Adipocyte (in vitro differentiated cells): ENCODE data around the gene TM4SF20.
A peak's percentile ranks its signal among the peaks of the same experiment; 100 is the strongest.

ENCODE experiments used
- DNase-seq: peaks from one replicate; pipeline ENCODE4 v3.0.0-alpha.2; 2015; ENCODE audit warnings: low read depth
- H3K27me3 ChIP-seq: replicated peaks from 2 replicates; pipeline ENCODE4 v1.7.0; 2013; ENCODE audit warnings: mild to moderate bottlenecking, low read length, moderate library complexity; ENCODE audit not compliant: control insufficient read depth, insufficient read depth
- H3K36me3 ChIP-seq: 2 replicates; pipeline ENCODE4 v1.7.0; 2013; ENCODE audit warnings: low read length, mild to moderate bottlenecking, moderate library complexity; ENCODE audit not compliant: control insufficient read depth, insufficient read depth, severe bottlenecking
- H3K4me1 ChIP-seq: 2 replicates; pipeline ENCODE4 v1.7.0; 2013; ENCODE audit warnings: mild to moderate bottlenecking, low read length, moderate library complexity; ENCODE audit not compliant: control insufficient read depth, insufficient read depth
- H3K4me3 ChIP-seq: 2 replicates; pipeline ENCODE4 v1.7.0; 2013; ENCODE audit warnings: mild to moderate bottlenecking, low read length, moderate library complexity
- H3K9ac ChIP-seq: 2 replicates; pipeline ENCODE4 v1.7.0; 2013; ENCODE audit warnings: mild to moderate bottlenecking, low read length, moderate library complexity
- H3K9me3 ChIP-seq: 2 replicates; pipeline ENCODE4 v1.7.0; 2013; ENCODE audit warnings: mild to moderate bottlenecking, low read length, moderate library complexity; ENCODE audit not compliant: control insufficient read depth

Gene TM4SF20

DNA sequence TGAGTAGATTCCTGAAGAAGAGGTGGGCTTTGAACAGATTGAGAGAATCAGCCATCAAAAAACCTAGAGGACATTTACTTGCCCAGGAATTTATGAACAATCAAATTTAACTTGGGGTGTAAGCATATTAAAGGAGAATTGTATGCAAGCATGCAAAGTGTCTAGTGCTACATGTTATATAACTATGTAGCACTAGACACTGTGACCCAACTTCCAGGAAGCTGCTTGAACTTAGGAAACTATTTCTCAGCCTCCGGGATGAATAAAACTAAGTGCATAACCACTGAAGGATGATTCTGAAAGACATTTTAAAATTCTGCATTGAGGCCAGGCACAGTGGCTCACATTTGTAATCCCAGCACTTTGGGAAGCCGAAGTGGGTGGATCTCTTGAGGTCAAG lies 41.7 kb downstream of the TM4SF20 start:
- Histone ChIP-seq H3K9ac (no peak overlapping the region), H3K9me3 (no peaks in the 10 kb centered on the region), H3K4me1 (no peaks in the 10 kb centered on the region), H3K27me3 (no peaks in the 10 kb centered on the region), H3K4me3 (no peak overlapping the region), H3K36me3 (peaks cover 74% of the 10 kb centered on the region)
- DNase-seq = no peak

DNA sequence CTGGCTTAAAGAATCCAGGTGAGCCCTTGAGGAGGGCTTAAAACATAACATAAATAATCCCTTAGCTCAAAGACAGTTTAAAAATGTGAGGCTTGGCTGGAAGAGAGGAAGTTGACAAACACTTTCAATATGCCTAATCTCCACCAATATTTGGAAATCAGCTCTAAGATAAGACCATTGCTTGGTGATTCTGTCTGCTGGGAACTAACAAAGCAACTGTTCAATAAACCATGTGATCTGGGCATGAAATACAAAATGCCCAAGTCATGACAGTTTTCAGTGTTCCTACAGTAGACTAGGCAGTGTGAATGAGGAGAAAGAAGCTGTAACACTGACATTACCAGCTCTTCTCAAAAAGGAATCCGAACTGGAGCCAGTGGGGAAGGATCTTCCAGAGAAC lies 43.4 kb downstream of the TM4SF20 start:
- H3K9ac ChIP-seq = no peak overlapping the region
- no peak for DNase-seq
- no peaks in the 10 kb centered on the region for H3K9me3 ChIP-seq
- H3K4me3 ChIP-seq = no peak overlapping the region
- peaks cover 66% of the 10 kb centered on the region for H3K36me3 ChIP-seq
- H3K27me3 ChIP-seq = no peaks in the 10 kb centered on the region
- H3K4me1 ChIP-seq = no peaks in the 10 kb centered on the region

DNA sequence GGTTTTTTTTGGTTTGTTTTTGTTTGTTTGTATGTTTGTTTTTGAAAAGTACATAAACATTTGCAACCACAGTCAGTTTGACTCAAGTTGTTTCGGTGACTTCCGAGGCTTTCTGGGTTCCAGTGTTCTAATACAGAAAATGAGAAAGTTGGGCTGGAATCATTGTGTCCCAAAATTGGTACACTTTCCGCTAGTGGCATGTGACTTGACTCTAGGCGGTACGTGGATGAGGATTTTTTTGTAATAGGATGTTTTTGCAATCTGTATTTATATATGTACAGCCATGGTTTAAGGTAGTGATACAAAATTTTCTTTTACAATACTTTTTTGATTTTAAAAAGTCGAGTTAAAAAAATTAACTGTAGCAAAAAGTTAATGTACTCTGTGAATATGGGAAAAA lies 52.3 kb downstream of the TM4SF20 start:
- Histone ChIP-seq H3K9me3 (no peaks in the 10 kb centered on the region), H3K9ac (peak overlapping the region; percentile 93), H3K4me3 (peak overlapping the region; percentile 95)

DNA sequence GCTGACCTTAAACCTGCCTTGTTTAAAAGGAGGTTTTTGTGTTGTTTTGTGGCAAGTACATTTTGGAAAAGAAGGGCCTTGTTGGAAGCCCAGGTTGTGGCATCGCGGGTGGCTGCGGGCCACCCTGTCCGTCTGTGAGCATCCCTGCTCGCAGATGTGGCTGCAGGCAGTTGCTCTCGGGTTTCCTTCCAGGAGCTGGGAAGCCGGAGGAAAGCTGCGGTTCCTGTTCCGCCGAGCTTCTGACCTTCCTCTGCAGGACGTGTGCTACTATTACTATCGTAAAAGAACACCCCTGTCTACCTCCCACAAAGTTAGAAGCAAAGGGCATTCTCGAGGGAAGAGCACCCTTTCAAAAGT lies 53.3 kb downstream of the TM4SF20 start:
- Histone ChIP-seq H3K4me3 (peak overlapping the region; percentile 95), H3K9me3 (no peaks in the 10 kb centered on the region), H3K36me3 (peaks cover 3% of the 10 kb centered on the region), H3K4me1 (peaks cover 25% of the 10 kb centered on the region), H3K27me3 (no peaks in the 10 kb centered on the region), H3K9ac (peak overlapping the region; percentile 93)
- peak; percentile 70 for DNase-seq

More for the DNA sequence above, 52.3 kb downstream of the TM4SF20 start:
- peaks cover 7% of the 10 kb centered on the region for H3K36me3 ChIP-seq
- peaks cover 25% of the 10 kb centered on the region for H3K4me1 ChIP-seq
- peak; percentile 6 for DNase-seq
- H3K27me3 ChIP-seq = no peaks in the 10 kb centered on the region

DNA sequence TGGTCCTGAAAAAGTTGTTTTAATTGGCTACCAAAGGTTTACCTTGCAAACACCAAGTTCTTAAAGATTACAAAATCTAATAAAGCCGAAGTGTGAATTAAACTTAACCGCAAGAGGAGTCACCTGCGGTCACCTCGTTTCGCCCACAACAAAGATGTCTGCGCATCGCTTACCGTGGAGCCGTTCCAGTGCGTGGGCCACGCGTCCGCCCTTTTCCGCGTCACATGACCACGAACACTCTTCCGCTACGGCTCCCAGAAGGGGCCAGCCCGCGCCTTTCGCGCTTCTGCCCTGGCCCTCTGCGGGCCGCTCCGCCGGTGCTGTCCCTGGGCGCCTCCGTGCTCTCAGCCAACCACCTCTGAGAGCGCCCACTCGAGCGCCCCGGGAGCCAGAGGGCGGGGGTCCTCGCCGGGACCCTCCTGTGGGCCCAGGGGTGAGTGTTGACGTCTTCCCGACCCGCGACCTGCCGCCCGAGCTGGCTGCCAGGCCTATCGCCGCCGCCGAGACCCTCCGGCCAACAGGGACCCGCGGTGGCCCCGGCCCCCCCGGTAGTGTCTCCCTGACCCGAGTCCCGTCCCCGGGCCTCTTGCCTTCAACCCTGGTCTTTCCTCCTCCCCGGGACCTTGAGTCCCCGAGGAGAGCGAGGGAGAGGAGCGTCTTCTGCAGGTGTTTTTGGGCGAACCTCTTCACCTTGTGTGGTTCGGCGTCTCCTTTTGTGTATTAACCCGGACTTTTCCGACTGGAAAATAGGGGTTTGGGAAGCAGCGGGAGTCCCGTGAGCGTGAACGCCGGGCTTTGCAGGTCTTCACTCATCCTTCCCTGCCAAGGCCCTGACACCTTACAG lies 53.9 kb downstream of the TM4SF20 start, which contains the start of gene MFF:
TSS of gene MFF (plus strand) at position 257 of the 844 bp plus-strand sequence. CDS start 5,415 bp downstream, outside the sequence.
- H3K27me3 ChIP-seq = no peaks in the 10 kb centered on the region
- H3K36me3 ChIP-seq = no peaks in the 10 kb centered on the region
- peak within 1 kb of the TSS; percentile 93 for H3K9ac ChIP-seq
- peaks cover 25% of the 10 kb centered on the region for H3K4me1 ChIP-seq
- H3K9me3 ChIP-seq = no peaks in the 10 kb centered on the region
- peak; percentile 97 for DNase-seq
- peak within 1 kb of the TSS; percentile 95 for H3K4me3 ChIP-seq

DNA sequence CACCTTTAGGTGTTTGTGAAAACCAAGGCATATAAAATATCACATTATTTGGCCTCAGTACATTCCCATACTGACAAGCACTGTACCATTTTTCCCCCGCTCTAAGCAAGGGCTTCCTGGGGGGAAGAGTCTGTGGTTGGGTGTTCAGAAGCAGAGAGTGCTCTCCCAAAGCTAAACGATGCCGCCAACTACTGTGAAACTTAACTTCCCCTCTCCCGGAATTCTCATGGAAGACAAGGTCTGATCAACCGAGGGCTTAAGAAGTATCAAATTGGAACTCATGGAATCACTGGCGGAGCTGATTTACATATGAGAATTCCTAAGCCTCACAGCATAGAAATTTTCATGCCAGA lies 54.5 kb downstream of the TM4SF20 start:
- Histone ChIP-seq H3K9ac (peak overlapping the region; percentile 93), H3K9me3 (no peaks in the 10 kb centered on the region), H3K4me3 (peak overlapping the region; percentile 95), H3K36me3 (no peaks in the 10 kb centered on the region), H3K27me3 (no peaks in the 10 kb centered on the region), H3K4me1 (peaks cover 25% of the 10 kb centered on the region)
- DNase-seq = peak; percentile 57

DNA sequence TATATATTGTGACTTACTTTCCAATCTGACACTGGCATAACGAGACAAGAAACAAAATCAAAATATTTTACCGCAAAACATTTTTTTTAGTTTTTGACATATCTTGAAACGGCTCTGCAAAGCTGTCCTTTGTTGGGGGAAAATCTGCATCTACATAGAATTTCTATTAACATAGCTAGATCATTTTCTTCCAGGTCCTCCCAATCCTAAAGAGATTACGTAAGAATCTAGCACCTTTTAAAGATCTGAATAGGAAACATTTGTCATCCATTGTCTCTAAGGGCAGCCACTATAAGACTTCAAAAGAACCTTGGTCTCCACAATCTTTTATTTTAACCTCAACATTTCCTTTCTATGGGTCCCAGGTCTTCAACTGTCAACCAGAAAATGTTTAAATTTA lies 55.3 kb downstream of the TM4SF20 start:
- Histone ChIP-seq H3K4me3 (peak overlapping the region; percentile 95), H3K27me3 (no peaks in the 10 kb centered on the region), H3K36me3 (no peaks in the 10 kb centered on the region), H3K9ac (no peak overlapping the region), H3K9me3 (no peaks in the 10 kb centered on the region), H3K4me1 (peaks cover 23% of the 10 kb centered on the region)
- DNase-seq = no peak

DNA sequence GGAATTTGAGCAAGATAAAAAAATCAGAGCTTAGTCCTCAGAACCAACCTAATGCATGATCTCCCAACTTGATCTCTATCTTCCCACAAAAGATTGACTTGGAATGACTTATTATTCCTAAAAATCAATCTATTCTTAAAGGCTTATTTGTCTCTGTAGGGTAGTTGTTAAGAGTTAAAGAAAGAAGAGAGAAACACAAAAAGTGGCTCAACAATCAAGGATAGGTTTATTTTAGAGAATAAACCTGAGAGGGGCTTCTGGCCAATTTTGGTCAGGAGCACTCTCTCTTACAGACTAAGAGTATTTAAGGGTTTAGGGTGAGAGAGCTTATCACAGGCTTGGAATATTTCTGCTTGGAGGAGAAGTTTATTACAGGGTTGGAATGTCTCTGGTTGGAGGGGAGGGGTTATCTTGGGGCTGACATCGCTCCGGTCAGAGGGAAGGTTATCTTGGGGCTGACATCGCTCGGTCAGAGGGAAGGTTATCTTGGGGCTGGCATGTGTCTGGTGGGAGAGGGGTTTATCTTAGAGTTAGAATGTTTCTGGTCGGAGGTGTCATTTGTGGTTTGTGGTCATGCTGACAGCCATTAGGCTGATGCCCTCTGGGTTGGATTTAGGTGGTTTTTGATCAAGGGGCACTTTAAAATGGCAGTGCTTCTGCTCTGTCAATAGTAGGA lies 56.4 kb downstream of the TM4SF20 start:
- H3K9ac ChIP-seq = no peak overlapping the region
- no peaks in the 10 kb centered on the region for H3K27me3 ChIP-seq
- H3K9me3 ChIP-seq = no peaks in the 10 kb centered on the region
- H3K4me3 ChIP-seq = no peak overlapping the region
- no peak for DNase-seq
- peaks cover 18% of the 10 kb centered on the region for H3K4me1 ChIP-seq
- no peaks in the 10 kb centered on the region for H3K36me3 ChIP-seq

DNA sequence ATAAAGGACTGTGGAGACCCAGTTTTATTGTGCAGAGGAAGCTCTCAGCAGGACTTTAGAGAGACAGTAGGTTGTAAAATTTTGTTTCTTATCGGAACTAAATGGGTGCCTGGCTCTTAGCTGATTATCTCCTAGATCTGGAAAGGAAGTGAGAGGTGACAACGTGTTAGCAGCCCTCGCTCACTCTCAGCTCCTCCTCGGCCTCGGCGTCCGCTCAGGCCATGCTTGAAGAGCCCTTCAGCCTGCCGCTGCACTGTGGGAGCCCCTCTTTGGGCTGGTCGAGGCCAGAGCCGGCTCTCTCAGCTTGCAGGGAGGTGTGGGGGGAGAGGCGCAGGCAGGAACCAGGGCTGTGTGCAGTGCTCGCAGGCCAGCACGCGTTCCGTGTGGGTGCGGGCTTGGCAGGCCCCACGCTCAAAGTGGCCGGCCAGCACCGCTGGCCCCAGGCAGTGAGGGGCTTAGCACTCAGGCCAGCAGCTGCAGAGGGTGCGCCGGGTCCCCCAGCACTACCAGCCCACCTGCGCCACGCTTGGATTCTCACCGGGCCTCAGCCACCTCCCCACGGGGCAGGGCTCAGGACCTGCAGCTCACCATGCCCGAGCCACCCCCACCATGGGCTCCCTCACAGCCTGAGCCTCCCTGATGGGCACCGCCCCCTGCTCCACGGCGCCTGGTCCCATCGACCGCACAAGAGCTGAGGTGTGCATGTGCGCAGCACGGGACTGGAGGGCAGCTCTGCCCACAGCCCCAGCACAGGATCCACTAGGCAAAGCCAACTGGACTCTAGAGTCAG lies 58.6 kb downstream of the TM4SF20 start:
- H3K9me3 ChIP-seq = no peaks in the 10 kb centered on the region

DNA sequence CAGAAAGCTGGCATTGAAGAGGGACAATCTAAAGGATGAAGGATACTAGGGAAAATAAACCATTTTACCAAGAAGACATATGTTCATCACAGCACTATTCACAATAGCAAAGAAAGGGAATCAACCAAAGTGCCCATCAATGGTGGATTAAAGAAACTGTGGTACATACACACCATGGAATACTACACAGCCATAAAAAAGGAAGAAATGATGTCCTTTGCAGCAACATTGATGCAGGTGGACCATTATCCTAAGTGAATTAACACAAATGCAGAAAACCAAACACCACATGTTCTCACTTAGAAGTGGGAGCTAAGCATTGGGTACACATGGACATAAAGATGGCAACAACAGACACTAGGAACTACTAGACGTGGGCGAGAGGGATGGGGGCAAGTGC lies 61.3 kb downstream of the TM4SF20 start:
- Histone ChIP-seq H3K4me3 (no peak overlapping the region), H3K4me1 (no peaks in the 10 kb centered on the region), H3K27me3 (no peaks in the 10 kb centered on the region), H3K36me3 (no peaks in the 10 kb centered on the region), H3K9me3 (no peaks in the 10 kb centered on the region), H3K9ac (no peak overlapping the region)
- DNase-seq = no peak

More for the DNA sequence above, 58.6 kb downstream of the TM4SF20 start:
- no peak for DNase-seq
- Histone ChIP-seq H3K4me1 (peaks cover 4% of the 10 kb centered on the region), H3K27me3 (no peaks in the 10 kb centered on the region), H3K9ac (no peak overlapping the region), H3K4me3 (no peak overlapping the region), H3K36me3 (no peaks in the 10 kb centered on the region)

DNA sequence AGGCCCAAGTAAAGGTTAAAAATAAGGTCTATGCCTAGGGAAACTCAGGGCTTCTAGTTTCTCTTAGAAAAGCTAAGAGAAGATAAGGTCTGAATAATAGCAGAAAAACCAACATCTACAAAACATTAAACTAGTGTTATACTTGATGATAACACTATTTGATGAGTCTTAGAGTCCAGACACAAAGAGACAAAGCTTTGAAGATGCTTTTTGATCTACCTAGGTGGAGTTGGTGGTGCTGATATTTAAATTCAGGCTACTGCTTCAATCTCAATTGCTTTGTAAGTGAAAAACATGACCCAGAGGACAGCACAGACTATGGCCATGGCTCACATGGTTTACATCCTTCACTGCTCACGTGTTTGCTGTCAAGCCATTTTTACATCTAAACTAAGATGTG lies 65.8 kb downstream of the TM4SF20 start:
- no peak for DNase-seq
- Histone ChIP-seq H3K9ac (no peak overlapping the region), H3K4me1 (no peaks in the 10 kb centered on the region)

More for the DNA sequence above, 65.8 kb downstream of the TM4SF20 start:
- Histone ChIP-seq H3K4me3 (no peak overlapping the region), H3K36me3 (no peaks in the 10 kb centered on the region), H3K27me3 (no peaks in the 10 kb centered on the region), H3K9me3 (no peaks in the 10 kb centered on the region)
